Dermis microvascular lymphatic vessel endothelial cell (primary cell): ENCODE data around the gene VRK1. TPM values are rescaled to one million over a fixed set of nuclear protein-coding genes. Genes with fewer than 3 reads are reported as not detected.
A peak's percentile ranks its signal among the peaks of the same experiment; 100 is the strongest.
"Not testable (repeated sequence)": the region's sequence is repeated elsewhere in the genome, so short reads cannot be mapped to it uniquely, and the experiment has no call there.

Source experiments
- DNase-seq, 2 donors: peaks; one replicate each; pipeline versions ENCODE4 v3.0.0 to v3.0.0-alpha.2; 2010; ENCODE audit warnings: low read depth in 2 of 2
- total RNA-seq: library from RNA; depleted of rRNA; stranded (reverse); fragments of >200 nt; gene quantifications from 2 replicates; pipeline ENCODE4 v1.2.1, GENCODE V29; 2014

Gene VRK1
- total RNA-seq, 1 donor from 2014 or later: 35.8 TPM

DNA sequence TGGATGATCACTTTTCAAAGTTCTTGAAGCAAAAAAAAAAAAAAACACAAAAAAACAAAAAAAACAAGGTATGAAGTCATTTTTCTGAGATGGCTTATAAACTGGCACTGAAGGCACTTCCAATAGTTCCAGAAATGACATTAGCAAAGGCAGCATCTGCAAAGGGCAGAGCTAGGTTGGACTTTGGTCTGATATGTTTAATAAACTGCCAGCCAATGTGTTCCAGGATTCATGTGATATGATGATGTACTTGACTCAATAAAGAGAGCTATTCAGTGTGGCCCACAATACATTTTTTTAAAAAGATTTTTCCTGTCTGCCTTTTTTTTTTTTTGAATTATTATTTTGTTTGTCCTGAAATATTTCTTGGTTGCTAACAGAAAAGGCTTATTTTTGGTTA lies 79.6 kb downstream of the VRK1 start:
- no peak for DNase-seq

DNA sequence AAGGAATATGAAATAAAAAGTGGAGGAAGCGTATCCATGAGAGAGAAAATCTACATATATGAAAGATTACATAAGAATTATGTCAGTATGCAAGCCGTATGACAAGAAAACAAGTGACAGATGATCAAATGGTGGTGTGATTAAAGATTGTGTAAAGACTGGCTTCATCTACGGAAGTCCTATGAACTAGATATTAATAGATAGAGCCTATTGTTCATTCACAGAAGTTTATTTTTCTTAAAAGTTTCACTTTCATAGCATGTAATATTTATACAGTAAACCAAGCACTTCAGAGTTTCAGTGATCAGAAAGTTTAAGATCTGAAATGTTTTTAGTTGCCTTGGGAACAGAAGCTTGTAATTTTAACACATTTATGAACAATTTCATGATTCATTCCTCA lies 84.5 kb downstream of the VRK1 start:
- DNase-seq: no peak

DNA sequence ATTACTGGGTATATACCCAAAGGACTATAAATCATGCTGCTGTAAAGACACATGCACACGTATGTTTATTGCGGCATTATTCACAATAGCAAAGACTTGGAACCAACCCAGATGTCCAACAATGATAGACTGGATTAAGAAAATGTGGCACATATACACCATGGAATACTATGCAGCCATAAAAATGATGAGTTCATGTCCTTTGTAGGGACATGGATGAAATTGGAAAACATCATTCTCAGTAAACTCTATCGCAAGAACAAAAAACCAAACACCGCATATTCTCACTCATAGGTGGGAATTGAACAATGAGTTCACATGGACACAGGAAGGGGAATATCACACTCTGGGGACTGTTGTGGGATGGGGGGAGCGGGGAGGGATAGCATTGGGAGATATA lies 86.8 kb downstream of the VRK1 start:
- DNase-seq: not testable (repeated sequence)

DNA sequence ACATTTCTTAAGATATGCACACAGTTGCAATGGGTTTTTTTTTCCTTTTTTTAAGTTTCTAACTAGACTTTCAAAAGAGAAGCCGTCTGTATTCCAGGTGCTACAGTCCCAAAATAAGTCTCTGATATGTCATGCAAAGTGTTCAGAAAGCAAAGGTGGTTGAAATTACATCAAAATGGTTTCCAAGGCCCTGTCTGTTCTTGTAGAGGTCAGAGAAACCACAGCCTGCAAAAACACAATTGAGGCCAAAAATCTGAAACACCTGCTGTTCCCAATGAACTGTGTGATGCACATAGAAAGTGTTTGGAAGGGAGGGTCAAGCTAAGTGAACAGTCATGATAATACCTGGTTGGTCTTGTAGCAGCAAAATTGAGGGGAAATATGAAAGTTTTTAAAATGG lies 91.0 kb downstream of the VRK1 start:
- DNase-seq: no peak

DNA sequence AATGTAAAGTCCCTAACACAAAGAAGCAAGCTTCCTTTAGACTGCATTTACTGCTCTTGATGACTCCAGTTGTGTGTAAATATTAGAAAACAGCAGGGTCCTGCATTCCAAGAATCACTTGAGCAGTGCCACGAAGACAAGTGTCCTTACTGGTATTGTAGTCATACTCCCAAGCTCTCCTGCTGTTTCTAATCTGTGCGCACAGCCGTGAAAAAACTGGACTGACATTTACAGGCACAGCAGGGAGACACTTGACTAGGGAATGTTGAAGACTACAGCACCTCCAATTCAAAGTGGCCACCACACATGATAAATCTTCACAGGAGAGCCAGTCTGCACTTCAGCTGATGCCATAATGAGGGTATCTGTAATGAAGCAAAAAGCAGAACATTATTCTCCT lies 91.4 kb downstream of the VRK1 start:
- DNase-seq: no peak

DNA sequence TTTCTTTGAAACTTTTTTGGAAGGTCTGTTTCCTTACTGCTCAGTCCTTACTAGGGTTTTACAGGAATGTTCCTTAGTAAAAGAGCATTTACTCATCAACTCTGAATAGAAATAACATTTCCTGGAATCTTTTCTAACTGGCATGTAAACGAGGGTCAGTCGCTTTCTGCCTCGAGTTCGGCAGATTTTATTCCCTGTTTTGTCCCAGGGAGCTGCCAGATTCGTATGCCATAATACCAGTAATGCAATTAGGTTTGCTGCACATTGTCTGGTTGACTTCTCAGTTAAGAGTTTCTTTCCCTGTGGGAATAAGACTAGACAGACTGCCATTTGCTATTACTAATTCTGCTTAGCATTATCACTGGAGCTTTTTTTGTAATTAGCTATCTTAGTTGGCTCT lies 91.9 kb downstream of the VRK1 start:
- no peak for DNase-seq

DNA sequence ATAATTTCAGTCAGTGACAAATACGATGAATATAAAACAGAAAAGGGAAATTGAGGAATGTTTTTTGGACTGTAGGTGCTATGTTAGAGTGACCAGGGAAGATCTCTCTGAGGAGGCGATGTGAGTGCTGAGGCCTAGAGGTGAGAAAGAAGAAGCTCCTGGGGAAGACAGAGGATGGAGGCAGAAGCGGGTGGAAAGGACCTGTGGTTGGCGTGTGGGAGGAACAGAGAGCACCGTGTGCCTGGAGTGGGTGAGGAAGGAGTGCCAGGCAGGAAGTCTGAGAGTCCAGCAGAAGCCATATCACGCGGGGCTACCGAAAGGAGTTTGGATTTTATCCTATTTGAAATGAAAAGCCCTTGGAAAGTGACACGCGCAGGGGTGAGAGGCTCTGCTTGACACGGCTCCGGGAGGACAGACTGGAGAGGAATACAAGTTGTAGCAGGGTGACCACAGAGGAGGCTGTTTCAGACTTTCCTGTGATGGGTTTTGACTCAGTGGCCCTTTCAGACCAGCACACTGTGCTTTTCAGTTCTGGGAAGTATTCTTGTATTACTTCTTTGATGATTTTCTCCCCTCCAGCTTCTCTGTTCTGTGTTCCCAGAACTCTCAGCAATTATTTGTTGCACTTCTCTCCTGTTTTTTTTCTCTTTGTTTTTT lies 96.9 kb downstream of the VRK1 start:
- no peak for DNase-seq

DNA sequence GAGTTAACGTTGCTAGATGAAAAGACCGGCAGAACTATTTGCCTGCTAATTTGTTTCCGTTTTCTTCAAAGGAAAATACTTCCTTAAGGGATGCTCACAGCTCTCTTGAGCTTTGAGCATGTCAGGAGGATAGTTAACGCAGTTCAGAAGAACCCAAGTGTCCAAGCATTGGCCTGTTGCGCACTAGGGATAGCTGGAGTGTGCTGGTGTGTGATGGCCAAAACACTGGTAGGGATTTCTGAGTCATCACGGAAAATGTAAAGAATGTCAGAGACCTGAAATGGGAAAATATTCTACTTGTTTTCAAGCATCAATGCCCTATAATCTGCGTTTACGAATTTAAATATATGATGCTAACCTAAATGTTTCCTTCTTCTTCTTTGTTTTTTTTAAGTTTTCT lies 97.8 kb downstream of the VRK1 start:
- DNase-seq: no peak

DNA sequence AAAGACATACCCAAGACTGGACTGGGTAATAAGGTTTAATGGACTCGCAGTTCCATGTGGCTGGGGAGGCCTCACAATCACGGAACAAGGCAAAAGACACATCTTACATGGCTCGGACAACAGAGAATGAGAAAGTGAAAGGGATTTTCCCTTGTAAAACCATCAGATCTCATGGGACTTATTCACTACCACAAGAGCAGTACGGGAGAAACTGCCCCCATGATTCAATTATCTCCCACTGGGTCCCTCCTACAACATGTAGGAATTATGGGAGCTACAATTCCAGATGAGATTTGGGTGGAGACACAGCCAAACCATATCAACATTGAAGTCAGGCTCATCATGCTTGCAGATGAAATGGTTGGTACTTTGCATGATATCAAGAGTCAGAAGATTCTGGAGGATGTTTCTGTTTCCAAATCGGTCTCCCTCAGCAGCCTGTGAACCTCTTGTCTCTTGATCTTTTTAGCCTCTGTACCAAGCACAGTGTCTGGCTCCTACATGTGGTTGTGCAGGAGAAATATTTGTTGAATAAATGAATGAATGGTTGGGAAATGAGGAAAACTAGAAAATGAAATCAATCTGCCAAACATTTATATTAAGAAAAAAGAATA lies 98.6 kb downstream of the VRK1 start:
- no peak for DNase-seq

DNA sequence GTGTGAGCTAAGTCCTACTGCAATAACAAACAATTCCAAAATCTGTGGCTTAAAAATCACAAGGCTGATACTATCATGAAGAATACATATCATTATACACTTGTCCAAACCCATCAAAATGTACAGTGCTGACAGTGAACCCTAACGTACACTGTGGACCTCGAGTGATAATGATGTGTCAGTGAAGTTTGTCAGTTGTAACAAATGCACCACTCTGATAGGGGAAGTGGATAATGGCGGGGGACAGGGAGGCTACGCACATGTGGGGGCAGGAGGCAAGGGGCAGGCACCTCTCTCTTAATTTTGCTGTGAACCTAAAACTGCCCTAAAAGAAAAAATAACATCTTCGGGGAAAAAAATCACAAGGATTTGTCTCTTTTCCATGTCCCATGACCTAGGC lies 100.0 kb downstream of the VRK1 start:
- no peak for DNase-seq

DNA sequence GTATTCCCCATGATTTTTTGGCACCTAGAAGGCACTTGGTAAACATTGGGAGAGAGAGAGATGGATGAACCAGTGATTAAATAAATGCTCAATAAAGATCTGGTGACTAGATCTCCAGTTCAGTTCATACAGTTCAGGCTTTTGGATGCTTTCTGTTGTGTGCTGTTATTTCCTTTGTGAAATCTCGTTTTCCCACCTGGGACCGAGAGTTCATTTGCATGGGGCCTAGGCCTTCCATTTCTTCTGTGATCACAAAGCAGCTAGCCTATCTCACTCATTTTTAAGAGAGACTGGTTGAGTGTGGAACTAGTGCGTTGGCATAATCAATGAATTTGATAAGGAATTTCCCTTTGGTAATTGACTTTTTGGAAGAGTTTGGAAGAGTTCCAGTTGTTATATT lies 104.0 kb downstream of the VRK1 start:
- no peak for DNase-seq

DNA sequence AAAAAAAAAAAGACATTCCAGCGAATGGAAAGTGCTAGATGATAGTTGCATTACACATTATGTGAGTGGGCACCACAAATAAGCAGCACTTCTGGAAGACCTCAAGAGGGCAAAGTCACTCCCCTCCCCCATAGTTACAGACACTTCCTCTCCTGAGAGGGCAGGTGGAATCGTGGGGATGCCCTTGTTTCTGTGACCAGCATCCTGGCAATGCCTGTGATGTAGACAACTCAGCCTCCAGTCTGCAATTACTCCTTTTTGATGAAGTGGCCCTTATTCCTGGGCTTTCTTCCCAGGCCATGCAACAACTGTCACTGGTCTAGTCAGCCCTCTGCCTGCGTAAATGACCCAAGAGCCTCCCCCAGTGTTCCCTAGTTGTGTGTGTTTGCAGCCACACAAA lies 104.8 kb downstream of the VRK1 start:
- DNase-seq: no peak

DNA sequence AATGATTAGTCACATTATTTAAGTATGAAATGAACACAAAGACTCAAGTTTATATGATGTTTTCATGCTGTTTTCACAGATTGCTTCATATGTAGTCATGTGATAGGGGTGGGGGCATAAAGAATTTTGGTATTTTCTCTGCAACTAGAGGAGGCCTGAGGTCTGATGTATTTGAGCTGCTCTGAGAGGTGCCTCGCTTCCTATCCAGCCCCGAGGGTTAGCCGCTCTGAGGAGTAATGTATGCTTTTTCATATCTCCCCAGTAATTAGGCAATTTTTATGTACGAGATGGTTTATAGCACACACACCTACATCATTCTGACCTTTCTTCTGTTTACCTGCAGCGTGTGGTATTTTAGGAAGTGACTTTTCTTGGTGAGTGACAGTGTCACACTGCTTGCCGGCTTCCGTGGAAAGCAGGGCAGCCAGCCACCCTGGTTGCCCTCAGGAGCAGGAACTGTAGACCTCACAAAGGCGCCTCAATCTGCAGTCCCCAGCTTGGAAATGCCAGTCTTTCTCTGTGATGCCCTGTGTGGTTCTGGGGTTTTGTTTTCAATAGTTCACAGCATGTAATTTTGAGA lies 106.4 kb downstream of the VRK1 start:
- DNase-seq: no peak

DNA sequence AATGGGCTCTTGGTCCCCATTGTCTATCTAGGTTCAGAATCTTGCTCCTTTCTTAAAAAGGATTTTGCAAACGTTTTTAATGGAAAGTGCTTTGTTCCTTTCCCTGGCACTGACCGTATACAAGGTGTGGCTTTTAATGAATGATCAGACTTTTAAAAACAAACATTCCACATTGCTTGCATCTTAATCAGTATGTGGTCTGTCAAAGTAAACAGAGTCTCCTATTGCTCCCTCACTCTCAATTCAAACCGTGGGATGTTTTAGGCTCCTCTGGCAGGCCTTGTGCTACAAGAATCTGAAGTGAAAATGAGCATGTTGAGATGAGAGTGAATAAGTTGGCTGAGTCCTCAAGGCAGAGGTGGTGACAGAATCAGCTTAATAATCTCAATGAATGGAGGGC lies 107.0 kb downstream of the VRK1 start:
- DNase-seq: no peak

DNA sequence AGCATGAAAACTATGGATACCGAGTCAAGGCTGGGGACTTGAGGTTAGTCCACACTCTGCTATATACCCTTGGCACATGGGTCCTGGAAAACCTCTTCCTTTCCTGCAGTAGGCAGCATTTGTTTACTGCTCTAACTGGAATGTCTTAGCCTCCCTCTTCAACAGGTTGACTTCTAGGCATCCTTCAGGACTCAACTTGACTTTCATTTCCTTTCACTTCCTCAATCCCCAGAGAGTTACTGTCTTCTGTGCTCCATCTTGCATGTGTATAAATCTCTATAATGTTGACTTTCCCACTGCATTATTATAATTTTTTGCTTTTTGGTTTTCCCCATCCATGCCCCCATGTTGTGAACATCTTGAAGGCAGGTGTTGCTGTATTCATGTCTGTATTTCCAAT lies 107.9 kb downstream of the VRK1 start:
- no peak for DNase-seq

DNA sequence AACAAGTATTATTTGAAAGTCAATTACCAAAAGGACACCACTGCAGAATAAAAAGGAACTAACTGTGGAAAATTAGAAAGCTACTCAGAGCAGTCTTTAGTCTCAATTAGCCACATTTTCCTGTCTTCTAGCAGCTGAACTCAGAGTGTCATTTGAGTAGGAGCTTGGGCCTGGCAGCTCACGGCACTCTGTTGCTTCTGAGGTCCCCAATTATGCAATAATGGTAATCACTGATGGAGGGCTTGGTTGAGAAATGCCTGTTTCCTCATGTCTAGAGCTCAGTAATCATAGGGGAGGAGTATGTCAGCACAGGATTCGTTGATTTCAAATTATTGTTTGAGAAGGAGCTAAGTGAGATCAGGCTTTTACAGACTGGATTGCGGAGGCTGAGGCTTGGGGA lies 108.6 kb downstream of the VRK1 start:
- no peak for DNase-seq

DNA sequence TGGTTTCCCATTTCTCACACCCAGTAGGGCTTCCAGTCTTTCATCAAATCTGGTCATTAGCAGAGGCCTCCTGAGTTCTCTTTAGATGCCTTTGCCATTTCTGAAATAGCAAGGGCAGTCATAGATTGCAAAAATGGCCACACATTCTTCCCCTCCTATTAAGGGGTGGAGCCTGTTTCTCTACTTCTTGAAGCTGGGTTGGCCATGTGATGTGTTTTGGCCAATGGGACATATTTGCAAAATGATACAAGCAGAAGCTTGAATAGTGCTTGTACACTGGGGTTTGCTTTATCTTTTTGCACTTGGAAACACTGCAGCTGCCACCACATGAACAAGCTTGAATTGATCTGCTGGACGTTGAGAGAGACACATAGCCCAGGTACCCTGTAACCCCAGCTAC lies 109.3 kb downstream of the VRK1 start:
- DNase-seq: no peak

DNA sequence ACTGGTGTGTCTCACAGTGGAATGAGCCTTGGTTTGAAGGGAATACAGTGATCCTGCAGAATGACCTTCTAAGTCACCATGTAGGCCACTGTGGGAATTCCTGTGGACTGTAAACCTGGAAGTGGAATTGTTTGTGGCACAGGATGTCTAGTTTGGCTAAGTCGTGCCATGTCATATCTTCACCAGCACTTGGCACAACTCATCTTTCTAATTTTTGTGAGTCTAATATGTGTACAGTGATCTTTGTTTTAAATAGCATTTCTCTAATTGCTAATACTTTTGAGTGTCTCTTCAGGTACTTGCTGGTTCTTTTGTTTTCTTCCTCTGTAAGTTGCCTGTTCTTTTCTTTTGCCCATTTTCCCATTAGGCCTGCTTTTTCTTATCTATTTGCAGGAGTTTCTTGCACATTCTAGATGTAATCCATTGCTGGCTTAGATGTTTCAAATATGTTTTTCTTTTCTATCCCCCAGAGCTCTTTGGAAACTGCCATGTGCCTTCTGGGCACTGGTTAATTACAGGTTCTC lies 112.7 kb downstream of the VRK1 start:
- no peak for DNase-seq

DNA sequence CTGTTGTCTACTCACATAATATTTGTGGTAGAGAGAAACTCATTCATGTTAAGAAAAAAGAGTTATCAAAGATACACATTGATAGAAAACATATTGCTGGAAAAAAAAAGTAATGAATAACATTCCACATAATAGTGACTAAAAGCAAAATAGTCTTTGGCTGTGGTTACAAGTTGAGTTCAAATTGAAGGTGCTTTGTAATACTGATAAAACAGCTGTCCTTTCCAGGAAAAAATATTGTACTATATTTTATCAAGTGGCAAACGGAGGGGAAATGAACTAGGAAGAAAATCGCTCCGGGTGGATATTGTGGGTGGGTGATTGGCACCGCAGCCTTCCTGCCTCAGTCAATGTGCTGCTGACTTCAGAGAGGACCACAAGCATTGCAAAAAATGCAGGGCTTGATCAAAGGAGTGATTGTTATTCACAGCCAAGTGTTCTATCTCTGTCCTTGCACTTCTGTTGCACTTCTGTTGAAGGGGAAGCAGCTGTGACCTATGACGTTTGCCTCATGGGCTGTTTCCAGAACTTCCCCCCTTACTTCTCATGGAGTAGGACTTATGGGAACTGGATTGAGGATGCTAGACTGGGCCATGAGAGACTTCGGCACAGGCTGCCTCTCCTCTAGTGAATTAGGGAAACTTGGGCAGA lies 114.4 kb downstream of the VRK1 start:
- no peak for DNase-seq

DNA sequence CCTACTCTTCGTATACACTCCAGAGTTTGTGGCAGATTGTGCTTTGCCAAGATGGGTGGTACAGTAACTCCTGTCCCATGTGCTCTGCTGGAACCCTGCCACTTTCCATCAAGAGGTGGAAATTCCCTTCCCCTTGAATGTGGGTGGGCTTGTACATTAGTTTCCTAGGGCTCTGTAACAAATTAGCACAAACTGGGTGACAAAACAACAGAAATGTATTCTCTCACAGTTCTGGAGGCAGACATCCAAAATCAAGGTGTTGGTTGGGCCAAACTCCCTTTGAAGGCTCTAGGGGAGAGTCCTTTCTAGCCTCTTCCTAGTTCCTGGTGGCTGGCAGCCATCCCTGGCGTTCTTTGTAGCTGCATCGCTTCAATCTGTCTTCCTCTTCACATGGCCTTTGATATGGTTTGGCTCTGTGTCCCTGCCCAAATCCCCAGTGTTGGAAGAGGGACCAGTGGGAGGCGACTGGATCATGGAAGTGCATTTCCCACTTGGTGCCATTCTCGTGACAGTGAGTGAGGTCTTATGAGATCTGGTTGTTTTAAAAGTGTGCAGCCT lies 117.5 kb downstream of the VRK1 start:
- DNase-seq: peak in 1 of 2 donors; percentile 2

DNA sequence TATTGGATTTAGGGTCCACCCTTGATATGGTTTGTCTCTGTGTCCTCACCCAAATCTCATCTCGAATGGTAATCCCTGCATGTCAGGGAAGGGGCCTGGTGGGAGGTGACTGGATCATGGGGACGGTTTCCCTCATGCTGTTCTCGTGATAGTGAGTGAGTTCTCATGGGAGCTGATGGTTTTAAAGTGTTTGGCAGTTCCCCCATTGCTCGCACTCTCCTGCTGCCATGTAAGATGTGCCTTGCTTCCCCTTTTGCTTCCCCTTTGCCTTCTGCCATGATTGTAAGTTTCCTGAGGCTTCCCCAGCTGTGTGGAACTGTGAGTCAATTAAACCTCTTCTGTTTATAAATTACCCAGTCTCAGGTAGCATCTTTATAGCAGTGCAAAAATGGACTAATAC lies 118.3 kb downstream of the VRK1 start:
- DNase-seq: no peak

DNA sequence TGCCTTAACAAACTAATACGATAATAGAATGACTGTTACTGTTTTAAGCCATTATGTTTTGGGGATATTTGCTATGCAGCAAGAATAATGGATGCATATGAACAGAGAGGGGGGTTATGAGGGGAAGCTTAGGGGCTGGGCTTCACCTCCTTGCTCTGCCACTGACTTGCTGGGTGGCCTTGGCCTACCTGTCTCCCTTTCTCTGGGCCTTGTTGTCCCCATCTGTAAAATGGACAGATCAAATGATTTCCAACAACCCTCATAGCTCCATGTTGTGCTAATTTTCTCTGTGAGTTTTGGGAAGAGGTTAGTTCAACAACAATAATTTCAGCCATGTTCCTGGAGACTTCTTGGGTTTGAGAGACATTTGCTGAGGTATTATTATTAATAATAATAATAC lies 119.6 kb downstream of the VRK1 start:
- DNase-seq: no peak
